ENCODE measurements around the gene LCE1C.

- TF ChIP-seq, protein P1, sequence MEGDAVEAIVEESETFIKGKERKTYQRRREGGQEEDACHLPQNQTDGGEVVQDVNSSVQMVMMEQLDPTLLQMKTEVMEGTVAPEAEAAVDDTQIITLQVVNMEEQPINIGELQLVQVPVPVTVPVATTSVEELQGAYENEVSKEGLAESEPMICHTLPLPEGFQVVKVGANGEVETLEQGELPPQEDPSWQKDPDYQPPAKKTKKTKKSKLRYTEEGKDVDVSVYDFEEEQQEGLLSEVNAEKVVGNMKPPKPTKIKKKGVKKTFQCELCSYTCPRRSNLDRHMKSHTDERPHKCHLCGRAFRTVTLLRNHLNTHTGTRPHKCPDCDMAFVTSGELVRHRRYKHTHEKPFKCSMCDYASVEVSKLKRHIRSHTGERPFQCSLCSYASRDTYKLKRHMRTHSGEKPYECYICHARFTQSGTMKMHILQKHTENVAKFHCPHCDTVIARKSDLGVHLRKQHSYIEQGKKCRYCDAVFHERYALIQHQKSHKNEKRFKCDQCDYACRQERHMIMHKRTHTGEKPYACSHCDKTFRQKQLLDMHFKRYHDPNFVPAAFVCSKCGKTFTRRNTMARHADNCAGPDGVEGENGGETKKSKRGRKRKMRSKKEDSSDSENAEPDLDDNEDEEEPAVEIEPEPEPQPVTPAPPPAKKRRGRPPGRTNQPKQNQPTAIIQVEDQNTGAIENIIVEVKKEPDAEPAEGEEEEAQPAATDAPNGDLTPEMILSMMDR (IDR thresholded peaks at IDR 0.05 in 8 of 11, conservative IDR thresholded peaks at IDR 0.05 in 3 of 11): no peak
- TF ChIP-seq POLR2AphosphoS5 (IDR thresholded peaks at IDR 0.05) (no peak), POLR2A (IDR thresholded peaks at IDR 0.05) (no peak)
Measured at GRCh38 chr1:152760551-152761190, 45.8 kb downstream of the LCE1C start.

All from spleen (tissue), 7 donors.